GM19043 (cell line): ENCODE data around the gene CTSW.

Source experiments
- ATAC-seq: cut with Tn5 transposase; IDR thresholded peaks from one replicate; pipeline ENCODE4 v1.9.1; 2021; ENCODE audit warnings: low read depth; ENCODE audit not compliant: unreplicated experiment

CTSW gene

DNA sequence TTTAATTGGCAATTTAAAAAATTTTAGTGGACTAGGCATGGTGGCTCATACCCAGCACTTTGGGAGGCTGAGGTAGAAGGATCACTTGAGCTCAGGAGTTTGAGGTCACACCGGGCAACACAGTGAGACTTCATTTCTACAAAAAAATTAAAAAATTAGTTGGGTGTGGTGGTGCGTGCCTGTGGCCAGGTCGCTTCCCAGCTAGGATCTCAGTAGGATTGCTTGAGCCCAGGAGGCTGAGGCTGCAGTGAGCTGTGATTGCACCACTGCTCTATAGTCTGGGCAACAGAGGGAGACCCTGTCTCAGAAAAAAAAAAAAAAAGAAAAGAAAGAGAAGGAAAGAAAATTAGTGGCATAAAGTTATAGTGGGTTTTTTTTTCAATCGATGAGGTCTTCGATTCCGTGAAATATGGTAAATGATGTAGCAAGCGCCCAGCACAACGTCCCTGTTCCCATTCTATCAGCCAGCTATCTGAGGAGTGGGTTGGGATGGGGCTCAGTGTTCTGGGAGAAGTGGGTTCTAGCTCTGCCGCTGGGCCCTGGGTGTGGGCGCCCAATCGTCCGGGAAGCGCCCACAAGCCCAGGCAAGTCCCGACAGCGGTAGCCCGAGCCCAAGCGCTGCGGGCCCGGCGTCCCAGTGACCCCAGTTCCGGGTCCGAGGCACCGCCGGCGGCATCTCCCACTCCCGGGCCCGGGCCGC is 19.2 kb downstream of the CTSW start:
- ATAC-seq = no peak

DNA sequence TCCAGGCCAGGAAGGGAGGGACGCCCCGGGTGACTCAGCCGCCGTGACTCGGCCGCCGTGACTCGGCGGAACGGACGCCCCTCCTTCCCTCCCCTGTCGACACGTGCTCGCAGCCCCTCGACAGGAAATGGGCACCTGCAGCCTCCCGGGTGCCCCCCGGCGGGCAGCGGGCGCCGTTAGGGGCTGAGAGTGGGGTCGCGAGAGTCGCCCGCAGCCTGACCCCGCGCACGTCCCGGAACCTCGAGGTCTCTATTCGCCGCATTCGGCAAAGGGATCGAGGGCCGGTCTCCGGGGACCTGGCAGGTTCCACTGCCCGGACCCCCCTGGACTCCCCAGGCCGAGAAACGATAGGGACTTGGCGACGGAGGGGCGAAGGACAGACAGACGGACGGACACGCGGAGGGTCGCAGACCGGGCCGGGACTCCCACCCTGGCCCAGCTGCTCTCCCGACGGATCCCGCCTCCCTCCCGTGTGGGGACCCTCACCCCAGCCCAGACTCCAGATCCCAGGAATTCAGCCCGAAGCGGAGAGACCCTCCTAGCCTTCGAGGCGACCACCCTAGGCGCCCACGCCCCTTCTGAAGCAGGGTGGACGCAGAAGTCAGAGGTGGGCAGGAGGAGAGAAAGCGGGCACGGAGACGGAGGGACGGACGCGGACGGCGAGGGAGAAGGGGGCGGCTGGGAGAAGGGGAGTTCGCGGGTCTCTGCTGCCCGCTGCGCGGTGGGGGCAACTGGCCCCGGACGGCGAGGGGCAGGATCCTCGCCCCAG is 19.9 kb downstream of the CTSW start:
- ATAC-seq = no peak

DNA sequence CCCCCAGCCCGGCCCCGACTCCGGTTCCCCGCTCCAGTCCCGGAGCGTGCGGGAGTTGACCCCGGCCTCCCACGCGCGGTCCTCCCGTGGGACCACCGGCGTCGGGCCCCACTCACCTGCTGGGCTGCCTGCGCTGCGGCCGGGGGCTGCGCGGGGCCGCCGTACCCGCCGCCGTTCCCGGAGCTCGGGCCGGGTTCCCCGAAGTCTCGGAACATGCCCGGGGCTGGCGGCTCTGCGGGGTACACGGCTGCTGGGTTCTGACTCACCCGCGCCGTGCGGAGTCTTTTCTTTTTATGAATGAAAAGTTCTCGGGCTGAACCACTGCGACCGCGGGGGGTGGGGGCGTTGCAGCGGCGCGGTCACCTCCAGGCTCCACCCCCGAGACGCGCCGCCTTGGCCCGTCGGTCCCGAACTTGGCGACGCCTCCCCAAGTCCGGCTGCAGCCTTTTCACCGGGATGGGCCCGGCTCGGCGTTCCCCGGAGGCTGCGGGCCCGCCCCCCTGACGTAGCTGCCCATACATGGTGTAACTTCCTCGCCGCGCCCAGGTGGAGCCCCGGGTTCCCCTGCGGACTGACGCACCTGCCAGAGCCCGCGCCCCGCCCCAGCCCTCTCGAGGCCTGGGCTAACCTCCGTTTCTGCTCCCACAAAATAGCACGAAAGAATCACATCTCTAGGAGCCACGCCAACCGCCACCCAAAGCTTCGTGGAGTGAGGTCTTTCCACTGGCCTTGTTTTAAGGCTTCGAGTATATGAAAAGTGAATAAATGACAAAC is 20.7 kb downstream of the CTSW start, which contains the start of gene FOSL1:
FOSL1 (minus strand) TSS at position 264 of the 774 bp plus-strand sequence; CDS start at position 215, 49 bp downstream.
- ATAC-seq = peak; percentile 70

GRCh38 chr11:65900899-65901180 is 21.2 kb downstream of the CTSW start:
- no peak for ATAC-seq

- ATAC-seq = no peak
Observed at GRCh38 chr11:65903068-65903481, 23.4 kb downstream of the CTSW start.

- ATAC-seq = no peak
Observed at GRCh38 chr11:65903715-65904114, 24.1 kb downstream of the CTSW start.

DNA sequence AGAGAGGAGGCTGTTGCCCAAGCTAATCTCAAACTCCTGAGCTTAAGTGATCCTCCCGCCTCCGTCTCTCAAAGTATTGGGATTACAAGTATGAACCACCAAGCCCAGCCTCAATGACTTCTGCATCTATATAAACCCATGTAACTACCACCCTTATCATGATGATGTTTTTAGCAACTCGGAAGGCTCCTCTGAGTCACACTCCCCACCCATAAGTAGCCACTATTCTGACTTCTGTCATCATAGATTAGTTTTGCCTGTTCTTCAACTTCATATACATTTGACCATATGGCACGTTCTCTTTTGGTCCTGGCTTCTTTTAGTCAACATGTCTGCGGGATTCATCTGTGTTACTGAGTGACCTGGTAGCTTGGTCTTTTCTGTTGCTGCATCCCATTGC is 27.0 kb downstream of the CTSW start:
- ATAC-seq = no peak

GRCh38 chr11:65907878-65908277 is 28.2 kb downstream of the CTSW start:
- no peak for ATAC-seq

GRCh38 chr11:65911682-65912568 is 32.3 kb downstream of the CTSW start:
- no peak for ATAC-seq

DNA sequence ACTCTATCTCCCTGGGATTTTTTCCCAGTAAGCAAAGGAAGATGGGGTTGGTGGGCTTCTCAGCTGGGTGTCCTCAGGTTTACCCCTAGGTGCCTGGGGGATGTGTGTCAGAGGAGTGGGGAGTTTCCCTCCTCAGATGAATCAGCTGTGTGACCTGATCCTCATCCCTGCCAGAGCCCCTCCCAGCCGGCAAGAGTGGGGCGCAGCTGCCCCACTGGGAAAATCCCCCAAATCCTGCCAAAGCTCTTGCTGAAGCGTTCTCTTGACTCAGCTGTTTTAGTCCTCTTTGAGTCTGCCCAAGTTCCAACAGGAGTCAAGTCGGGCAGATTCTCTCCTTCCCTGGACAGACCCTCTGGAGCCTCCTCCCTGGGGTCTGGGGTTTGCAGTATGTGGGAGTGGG is 33.2 kb downstream of the CTSW start:
- ATAC-seq = no peak

DNA sequence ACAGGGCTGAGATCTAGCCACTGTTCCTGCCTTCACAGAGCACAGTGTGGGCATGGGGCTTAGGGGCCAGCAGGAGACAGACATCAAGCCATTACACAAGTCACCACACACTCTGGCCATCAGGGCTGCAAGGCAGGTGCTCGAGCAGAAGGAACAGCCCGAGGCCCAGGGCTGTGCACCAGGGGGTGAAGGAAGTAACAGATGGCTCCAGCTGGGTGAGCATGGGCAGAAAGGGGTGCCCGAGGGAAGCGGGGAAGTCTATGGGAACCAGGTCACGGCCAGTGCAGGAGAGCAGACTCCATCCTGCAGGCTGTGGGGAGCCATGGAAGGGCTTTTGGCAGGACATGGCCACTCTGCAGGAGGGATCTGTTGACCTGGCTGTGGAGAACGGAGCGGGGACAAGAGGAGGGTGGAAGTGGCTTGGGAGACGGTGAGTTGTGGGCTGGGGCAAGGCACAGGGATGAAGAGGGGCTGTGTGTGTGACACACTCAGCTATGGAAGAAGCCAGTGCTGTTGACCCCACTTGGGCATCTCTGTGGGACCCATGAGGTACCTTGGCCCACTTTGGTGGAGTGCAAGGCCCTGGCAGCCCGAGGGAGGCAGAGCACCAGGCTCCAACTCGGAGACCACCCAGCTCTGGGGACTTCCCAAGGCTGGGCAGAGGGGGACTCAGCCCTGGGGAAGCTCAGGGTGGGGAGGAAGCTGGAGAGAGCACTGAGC is 35.6 kb downstream of the CTSW start:
- no peak for ATAC-seq

- ATAC-seq = no peak
Observed at GRCh38 chr11:65915821-65916251, 36.2 kb downstream of the CTSW start.

- ATAC-seq = no peak
Observed at GRCh38 chr11:65916391-65916790, 36.8 kb downstream of the CTSW start.

GRCh38 chr11:65917077-65917433 is 37.4 kb downstream of the CTSW start:
- ATAC-seq = no peak

DNA sequence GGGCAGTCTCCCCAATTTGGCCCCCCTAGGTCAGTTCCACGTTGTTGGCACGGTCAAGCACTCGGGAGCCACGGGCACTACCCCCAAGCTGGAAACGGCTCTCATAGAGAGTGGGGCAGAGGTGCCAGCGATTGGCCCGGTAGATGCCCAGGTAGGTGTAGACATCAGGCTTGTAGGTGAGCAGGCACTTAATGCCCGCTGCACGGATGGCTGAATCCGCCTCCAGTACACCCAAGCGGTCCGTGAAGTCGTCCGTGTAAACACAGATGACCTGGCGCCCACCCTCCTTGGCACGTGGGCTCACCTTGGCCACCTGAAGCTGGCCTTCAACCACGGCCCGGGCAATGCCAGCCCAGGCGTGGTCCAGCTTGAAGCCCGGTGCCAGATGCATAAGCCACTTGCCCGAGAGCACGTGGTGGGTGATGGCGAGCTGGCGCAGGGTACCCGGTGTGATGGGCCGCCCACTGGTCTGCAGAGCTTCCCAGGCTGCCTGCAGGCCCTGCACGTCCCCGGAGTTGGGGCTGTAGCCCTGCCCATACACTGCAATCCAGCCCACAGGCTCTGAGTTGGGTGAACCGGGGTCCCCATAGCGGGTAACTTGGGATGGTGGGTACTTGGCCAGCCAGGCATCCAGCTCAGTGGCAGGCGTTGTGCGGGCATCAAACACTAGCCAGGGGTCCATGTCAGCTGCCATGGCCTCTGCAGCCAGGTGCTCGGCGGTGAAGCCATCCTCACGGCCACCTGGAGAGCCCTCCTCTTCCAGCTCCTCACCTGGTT is 38.0 kb downstream of the CTSW start:
- no peak for ATAC-seq

GRCh38 chr11:65918211-65919140 is 38.8 kb downstream of the CTSW start, which contains the start of gene C11orf68:
Gene C11orf68, minus strand, starts transcription at chr11:65919062. Its CDS starts 31 bp downstream, at chr11:65919031.
- ATAC-seq = peak; percentile 33

GRCh38 chr11:65919141-65919572 is 39.5 kb downstream of the CTSW start, which contains the start of gene DRAP1:
Gene DRAP1, plus strand, starts transcription at chr11:65919426. Its CDS starts 76 bp downstream, at chr11:65919502.
- peak; percentile 79 for ATAC-seq
